ENCODE data around the gene CAB39.
A peak's percentile ranks its signal among the peaks of the same experiment; 100 is the strongest.

The CAB39 gene
- 140 to 202 (median 152) reads per million in 3 donors for total RNA-seq

DNA sequence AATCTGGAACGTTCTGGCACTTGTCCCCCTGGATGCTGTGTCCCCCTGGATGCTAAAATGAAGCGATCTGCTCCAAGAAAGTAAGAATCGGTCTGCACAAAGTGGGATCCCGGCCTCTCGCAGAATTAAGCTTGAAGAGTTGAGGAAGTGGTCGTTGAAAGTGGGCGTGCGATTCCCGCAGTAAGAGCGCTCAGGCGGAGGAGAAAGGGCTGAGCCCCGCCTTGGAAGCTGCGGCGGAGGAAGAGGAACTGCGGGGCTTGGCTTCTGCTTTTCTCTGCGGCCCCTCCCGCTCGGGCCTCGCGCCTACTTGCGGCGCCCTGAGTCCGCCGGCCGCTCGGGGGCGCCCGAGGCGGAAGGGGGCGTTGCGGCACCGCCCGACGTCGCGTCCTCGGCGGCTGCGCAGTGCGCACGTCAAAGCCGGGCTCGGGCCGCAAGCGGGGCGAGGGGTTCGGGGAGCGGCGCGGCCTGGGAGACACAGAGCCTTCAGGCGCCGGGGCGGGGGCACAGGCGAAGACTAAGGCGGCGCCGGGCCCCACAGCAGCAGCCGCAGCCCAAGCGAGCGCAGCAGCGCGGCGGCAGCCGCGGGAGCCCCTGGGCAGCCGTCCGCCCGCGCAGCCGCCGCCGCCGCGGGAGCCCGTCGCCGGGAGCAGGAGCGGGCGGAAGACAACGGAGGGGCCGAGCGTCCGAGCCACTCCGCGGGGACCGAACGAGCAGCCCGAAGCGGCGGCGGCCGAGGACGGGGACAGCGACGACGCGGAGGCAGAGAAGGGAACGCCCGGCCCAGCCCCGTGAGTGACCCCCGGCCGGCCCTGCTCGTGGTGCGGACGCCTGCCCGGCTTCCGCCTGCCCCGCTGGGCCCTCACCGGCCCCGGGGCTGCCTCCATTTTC lies at the start of gene CAB39:
Gene CAB39, plus strand, starts transcription at position 400 of the 888 bp plus-strand sequence. CDS start 47,160 bp downstream, outside the sequence.
- H3K9me3 ChIP-seq (ENCODE audit: control insufficient read depth, low read length): no peaks in the 10 kb centered on the region
- peak; percentile 77 to 82 (median 79) for DNase-seq
- H3K27me3 ChIP-seq (replicated peaks; ENCODE audit: control insufficient read depth, insufficient read depth, low read length, poor library complexity, severe bottlenecking): no peaks in the 10 kb centered on the region
- no peaks in the 10 kb centered on the region for H3K36me3 ChIP-seq (ENCODE audit: control insufficient read depth, insufficient read depth, low read length)
- H3K27ac ChIP-seq (ENCODE audit: insufficient read depth, low read length, poor library complexity, severe bottlenecking): peak within 1 kb of the TSS; percentile 87
- peaks cover 29% of the 10 kb centered on the region for H3K4me1 ChIP-seq (ENCODE audit: control insufficient read depth, insufficient read depth, low read length, poor library complexity, severe bottlenecking)
- H3K4me3 ChIP-seq (ENCODE audit: insufficient read depth, low read depth, low read length, poor library complexity, severe bottlenecking): peak within 1 kb of the TSS; percentile 97

DNA sequence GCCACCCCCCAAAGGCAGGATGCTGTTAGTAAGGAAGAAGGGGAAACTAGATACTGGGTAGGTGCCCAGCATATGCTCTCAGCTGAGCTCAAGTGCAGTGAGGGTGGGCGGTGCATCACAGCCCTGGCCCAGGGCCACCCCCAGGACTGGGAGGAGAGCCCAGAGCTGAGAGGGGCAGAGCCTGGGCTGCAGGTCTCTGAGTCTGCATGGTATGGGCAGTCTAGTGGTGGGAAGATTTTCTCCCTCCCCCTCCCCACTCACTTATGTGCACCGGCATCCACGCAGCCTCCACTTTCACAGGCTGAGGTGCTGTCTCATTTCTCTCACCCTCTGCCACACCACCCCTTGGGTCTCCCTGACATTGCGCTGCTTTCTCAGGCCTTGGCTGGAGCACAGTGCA lies 48.5 kb upstream of the CAB39 start:
- H3K27me3 ChIP-seq (replicated peaks; ENCODE audit: control insufficient read depth, insufficient read depth, low read length, poor library complexity, severe bottlenecking): no peaks in the 10 kb centered on the region
- H3K27ac ChIP-seq (ENCODE audit: insufficient read depth, low read length, poor library complexity, severe bottlenecking): peak overlapping the region; percentile 36
- peaks cover 89% of the 10 kb centered on the region for H3K4me1 ChIP-seq (ENCODE audit: control insufficient read depth, insufficient read depth, low read length, poor library complexity, severe bottlenecking)
- H3K36me3 ChIP-seq (ENCODE audit: control insufficient read depth, insufficient read depth, low read length): no peaks in the 10 kb centered on the region
- no peaks in the 10 kb centered on the region for H3K9me3 ChIP-seq (ENCODE audit: control insufficient read depth, low read length)
- no peak for DNase-seq
- H3K4me3 ChIP-seq (ENCODE audit: insufficient read depth, low read depth, low read length, poor library complexity, severe bottlenecking): peak overlapping the region; percentile 2

DNA sequence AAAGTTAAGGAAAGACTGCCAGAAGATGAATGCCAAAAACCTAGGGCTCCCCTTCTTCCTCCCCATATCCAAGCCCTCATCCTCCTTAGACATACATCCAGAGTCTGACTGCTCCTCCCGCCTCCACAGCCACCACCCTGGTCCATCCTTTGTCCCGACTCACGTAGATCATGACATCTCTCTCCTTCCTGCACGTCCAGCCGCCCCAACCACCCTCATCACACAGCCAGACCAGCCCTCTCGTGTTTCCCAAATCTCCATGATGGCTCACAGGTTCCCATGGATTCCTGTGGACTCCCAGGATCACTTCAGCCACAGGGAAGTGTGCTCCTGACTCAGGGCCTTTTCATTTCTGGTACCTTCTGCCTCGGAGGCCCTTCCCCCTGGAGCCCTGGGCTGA lies 47.8 kb upstream of the CAB39 start:
- peaks cover 86% of the 10 kb centered on the region for H3K4me1 ChIP-seq (ENCODE audit: control insufficient read depth, insufficient read depth, low read length, poor library complexity, severe bottlenecking)
- no peaks in the 10 kb centered on the region for H3K9me3 ChIP-seq (ENCODE audit: control insufficient read depth, low read length)
- H3K36me3 ChIP-seq (ENCODE audit: control insufficient read depth, insufficient read depth, low read length): no peaks in the 10 kb centered on the region
- H3K27ac ChIP-seq (ENCODE audit: insufficient read depth, low read length, poor library complexity, severe bottlenecking): no peak overlapping the region
- H3K4me3 ChIP-seq (ENCODE audit: insufficient read depth, low read depth, low read length, poor library complexity, severe bottlenecking): no peak overlapping the region
- DNase-seq: no peak
- no peaks in the 10 kb centered on the region for H3K27me3 ChIP-seq (replicated peaks; ENCODE audit: control insufficient read depth, insufficient read depth, low read length, poor library complexity, severe bottlenecking)

DNA sequence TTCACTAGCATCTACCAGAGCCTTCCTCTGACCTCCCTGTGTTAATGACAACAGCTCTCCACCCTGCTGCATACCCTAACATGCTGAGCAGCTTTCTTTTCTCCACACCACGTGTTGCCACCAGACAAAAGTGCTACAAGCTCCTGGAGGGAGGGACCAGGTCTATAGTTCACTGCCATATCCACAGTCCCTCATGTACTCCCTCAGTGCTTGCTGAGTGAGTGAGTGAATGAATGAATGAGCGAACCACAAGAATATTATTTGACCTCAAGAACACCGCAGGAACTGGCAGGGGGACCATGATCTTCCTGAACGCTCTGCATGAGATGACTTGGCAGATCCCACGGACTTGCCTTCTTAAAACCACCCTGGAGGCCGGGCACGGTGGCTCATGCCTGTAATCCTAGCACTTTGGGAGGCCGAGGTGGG lies 47.4 kb upstream of the CAB39 start:
- no peaks in the 10 kb centered on the region for H3K27me3 ChIP-seq (replicated peaks; ENCODE audit: control insufficient read depth, insufficient read depth, low read length, poor library complexity, severe bottlenecking)
- DNase-seq: no peak
- peaks cover 82% of the 10 kb centered on the region for H3K4me1 ChIP-seq (ENCODE audit: control insufficient read depth, insufficient read depth, low read length, poor library complexity, severe bottlenecking)
- no peak overlapping the region for H3K4me3 ChIP-seq (ENCODE audit: insufficient read depth, low read depth, low read length, poor library complexity, severe bottlenecking)
- H3K9me3 ChIP-seq (ENCODE audit: control insufficient read depth, low read length): no peaks in the 10 kb centered on the region
- H3K27ac ChIP-seq (ENCODE audit: insufficient read depth, low read length, poor library complexity, severe bottlenecking): no peak overlapping the region
- H3K36me3 ChIP-seq (ENCODE audit: control insufficient read depth, insufficient read depth, low read length): no peaks in the 10 kb centered on the region

DNA sequence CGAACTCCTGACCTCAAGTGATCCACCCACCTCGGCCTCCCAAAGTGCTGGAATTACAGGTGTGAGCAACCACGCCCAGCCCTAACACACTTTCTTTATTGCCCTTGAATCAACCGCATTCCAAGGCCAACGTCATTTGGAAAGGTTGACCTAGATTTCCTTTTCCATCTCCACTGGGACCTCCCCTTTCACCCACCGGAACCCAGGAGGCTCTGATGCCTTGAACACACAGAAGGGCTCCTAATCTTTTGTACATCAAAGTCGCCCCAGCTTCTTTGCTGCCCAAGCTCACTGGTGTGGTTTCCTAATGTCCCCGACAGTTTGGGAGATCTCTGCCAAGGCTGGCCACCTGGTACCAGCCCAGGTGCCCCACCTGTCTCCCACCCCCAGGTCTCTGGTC lies 46.2 kb upstream of the CAB39 start:
- peaks cover 70% of the 10 kb centered on the region for H3K4me1 ChIP-seq (ENCODE audit: control insufficient read depth, insufficient read depth, low read length, poor library complexity, severe bottlenecking)
- H3K27me3 ChIP-seq (replicated peaks; ENCODE audit: control insufficient read depth, insufficient read depth, low read length, poor library complexity, severe bottlenecking): no peaks in the 10 kb centered on the region
- no peaks in the 10 kb centered on the region for H3K36me3 ChIP-seq (ENCODE audit: control insufficient read depth, insufficient read depth, low read length)
- H3K4me3 ChIP-seq (ENCODE audit: insufficient read depth, low read depth, low read length, poor library complexity, severe bottlenecking): no peak overlapping the region
- no peak overlapping the region for H3K27ac ChIP-seq (ENCODE audit: insufficient read depth, low read length, poor library complexity, severe bottlenecking)
- DNase-seq: no peak
- H3K9me3 ChIP-seq (ENCODE audit: control insufficient read depth, low read length): no peaks in the 10 kb centered on the region

DNA sequence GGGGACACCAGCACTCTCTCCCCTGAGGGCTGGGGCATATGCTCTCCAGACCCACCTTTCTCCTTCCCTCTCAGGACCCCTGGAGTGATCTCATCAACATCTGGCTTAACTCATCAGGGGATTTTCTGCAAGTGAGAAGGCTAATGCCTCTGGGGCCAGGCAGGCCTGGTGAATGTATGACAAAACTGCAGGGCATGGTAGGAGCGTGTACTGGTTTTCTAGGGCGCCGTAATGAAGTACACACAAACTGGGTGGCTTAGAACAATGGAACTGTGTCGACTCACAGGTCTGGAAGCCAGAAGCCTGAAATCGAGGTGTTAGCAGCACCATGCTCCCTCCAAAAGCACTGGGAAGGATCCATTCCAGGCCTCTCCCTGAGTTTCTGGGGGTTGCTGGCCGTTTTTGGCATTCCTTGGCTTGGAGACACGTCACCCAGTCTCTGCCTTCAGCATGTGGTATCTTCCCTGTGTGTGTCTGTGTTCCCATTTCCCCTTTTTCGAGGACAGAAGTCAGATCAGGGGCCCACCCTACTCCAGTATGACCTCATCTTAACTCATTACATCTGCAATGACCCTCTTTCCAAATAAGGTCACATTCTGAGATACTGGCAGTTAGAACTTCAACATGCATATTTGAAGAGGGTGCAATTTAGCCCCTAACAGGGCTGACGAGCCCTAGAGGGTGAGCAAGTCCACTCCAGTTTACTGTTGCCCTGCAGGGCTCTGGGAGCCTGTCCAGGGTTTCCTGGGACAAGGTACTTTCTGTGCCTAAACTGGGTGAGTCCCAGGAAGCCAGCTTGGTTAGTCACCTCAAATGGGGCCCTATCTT lies 45.5 kb upstream of the CAB39 start:
- Histone ChIP-seq H3K27ac (ENCODE audit: insufficient read depth, low read length, poor library complexity, severe bottlenecking) (no peak overlapping the region), H3K4me3 (ENCODE audit: insufficient read depth, low read depth, low read length, poor library complexity, severe bottlenecking) (no peak overlapping the region), H3K4me1 (ENCODE audit: control insufficient read depth, insufficient read depth, low read length, poor library complexity, severe bottlenecking) (peaks cover 65% of the 10 kb centered on the region), H3K36me3 (ENCODE audit: control insufficient read depth, insufficient read depth, low read length) (no peaks in the 10 kb centered on the region), H3K27me3 (replicated peaks; ENCODE audit: control insufficient read depth, insufficient read depth, low read length, poor library complexity, severe bottlenecking) (no peaks in the 10 kb centered on the region), H3K9me3 (ENCODE audit: control insufficient read depth, low read length) (no peaks in the 10 kb centered on the region)
- DNase-seq: no peak

DNA sequence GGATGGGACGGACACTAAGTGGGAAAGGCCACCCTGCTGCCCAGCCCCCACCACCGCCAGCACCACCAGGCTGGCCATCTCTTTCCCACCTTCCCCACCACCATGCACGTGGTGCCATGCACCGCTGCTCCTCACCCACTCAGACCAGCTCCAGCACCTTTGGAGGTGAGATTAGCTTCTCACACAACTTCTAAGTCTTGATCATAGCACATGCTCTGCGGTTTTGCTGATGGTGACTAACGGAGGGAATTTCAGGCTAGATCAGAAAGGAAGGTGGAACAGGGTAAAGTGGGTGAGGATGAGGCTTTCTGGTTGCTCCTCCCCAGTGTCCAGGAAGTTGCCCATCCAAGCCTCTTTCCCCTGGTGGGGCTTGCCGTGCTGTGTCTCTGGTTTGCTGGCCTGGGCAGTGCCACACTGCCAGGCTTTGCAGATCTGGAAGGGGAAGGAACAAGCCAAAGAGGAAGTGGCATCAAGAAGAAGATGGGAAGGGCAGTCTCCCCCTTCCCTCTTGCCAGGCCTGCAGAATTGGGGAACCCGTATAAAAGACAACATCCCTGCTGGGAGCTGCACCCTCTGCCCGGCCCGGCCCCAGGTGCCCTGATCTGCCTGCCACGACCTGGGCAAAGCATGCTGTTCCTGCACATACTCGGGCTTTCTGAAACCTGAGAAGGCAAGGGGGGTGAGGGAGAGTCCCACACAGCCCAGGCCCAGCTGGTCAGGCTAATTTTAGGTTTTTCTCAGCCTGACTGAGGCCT lies 44.3 kb upstream of the CAB39 start:
- no peak overlapping the region for H3K4me3 ChIP-seq (ENCODE audit: insufficient read depth, low read depth, low read length, poor library complexity, severe bottlenecking)
- DNase-seq: peak in 1 of 3 donors; percentile 18
- H3K27me3 ChIP-seq (replicated peaks; ENCODE audit: control insufficient read depth, insufficient read depth, low read length, poor library complexity, severe bottlenecking): no peaks in the 10 kb centered on the region
- H3K36me3 ChIP-seq (ENCODE audit: control insufficient read depth, insufficient read depth, low read length): no peaks in the 10 kb centered on the region
- no peaks in the 10 kb centered on the region for H3K9me3 ChIP-seq (ENCODE audit: control insufficient read depth, low read length)
- no peak overlapping the region for H3K27ac ChIP-seq (ENCODE audit: insufficient read depth, low read length, poor library complexity, severe bottlenecking)
- H3K4me1 ChIP-seq (ENCODE audit: control insufficient read depth, insufficient read depth, low read length, poor library complexity, severe bottlenecking): peaks cover 53% of the 10 kb centered on the region

DNA sequence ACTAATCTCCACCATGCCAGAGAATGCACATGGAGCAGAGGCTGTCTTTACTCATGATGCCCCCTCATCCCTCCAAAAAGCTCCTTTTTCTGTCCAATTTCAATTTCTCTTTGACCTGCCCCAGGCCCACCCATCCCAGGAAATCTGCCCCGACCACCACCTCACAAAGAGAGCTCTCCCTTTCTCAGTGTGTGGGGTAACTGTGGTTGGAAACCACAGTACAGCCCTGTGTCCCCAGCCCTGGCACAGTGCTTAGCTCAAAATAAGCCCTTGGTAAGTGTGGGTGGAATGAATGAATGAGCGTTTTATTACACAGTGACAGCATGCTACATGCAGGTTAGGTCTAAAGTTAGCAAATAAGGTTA lies 43.7 kb upstream of the CAB39 start:
- Histone ChIP-seq H3K36me3 (ENCODE audit: control insufficient read depth, insufficient read depth, low read length) (no peaks in the 10 kb centered on the region), H3K4me3 (ENCODE audit: insufficient read depth, low read depth, low read length, poor library complexity, severe bottlenecking) (no peak overlapping the region), H3K9me3 (ENCODE audit: control insufficient read depth, low read length) (no peaks in the 10 kb centered on the region), H3K4me1 (ENCODE audit: control insufficient read depth, insufficient read depth, low read length, poor library complexity, severe bottlenecking) (peaks cover 48% of the 10 kb centered on the region), H3K27me3 (replicated peaks; ENCODE audit: control insufficient read depth, insufficient read depth, low read length, poor library complexity, severe bottlenecking) (no peaks in the 10 kb centered on the region), H3K27ac (ENCODE audit: insufficient read depth, low read length, poor library complexity, severe bottlenecking) (no peak overlapping the region)
- no peak for DNase-seq

DNA sequence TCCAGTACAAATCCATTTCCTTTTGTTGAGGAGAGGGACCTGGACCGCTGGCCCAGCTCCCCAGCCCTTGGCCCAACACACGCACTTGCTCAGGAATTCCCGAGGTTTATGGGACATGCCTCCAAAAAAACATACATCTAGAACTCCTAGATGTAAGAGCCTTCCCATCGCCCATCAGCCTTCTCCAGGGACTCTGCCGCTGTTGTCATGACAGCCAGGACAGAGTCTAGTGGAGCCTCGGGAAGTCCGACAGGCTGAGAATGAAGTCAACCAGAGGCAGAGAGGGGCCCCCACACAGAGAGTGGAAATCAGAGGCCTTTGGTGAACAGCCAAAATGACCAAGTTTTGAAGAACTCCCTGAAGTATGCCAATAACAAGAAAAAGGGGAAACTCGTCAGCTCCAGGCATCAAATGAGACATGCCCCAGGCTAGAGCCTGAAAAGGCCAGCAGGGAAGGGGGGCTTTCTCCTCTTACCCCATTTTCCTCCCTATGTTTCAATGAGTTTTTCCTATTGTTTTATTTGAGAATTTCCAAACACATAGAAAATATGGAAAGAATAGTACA lies 43.2 kb upstream of the CAB39 start:
- no peak overlapping the region for H3K27ac ChIP-seq (ENCODE audit: insufficient read depth, low read length, poor library complexity, severe bottlenecking)
- DNase-seq: no peak
- H3K9me3 ChIP-seq (ENCODE audit: control insufficient read depth, low read length): no peaks in the 10 kb centered on the region
- no peak overlapping the region for H3K4me3 ChIP-seq (ENCODE audit: insufficient read depth, low read depth, low read length, poor library complexity, severe bottlenecking)
- no peaks in the 10 kb centered on the region for H3K36me3 ChIP-seq (ENCODE audit: control insufficient read depth, insufficient read depth, low read length)
- no peaks in the 10 kb centered on the region for H3K27me3 ChIP-seq (replicated peaks; ENCODE audit: control insufficient read depth, insufficient read depth, low read length, poor library complexity, severe bottlenecking)
- peaks cover 42% of the 10 kb centered on the region for H3K4me1 ChIP-seq (ENCODE audit: control insufficient read depth, insufficient read depth, low read length, poor library complexity, severe bottlenecking)

All from effector memory CD4-positive, alpha-beta T cell (primary cell).